Colonic mucosa (tissue), 4 donors: ENCODE data around the gene TBC1D22A. TPM values are rescaled to one million over a fixed set of nuclear protein-coding genes. Genes with fewer than 3 reads are reported as not detected.

ENCODE experiments used
- DNase-seq: peaks from one replicate; pipeline ENCODE4 v3.0.0-alpha.2; 2020
- H3K27ac ChIP-seq: fragments of 200-600 bp; one replicate; pipeline ENCODE4 v1.8.0; 2021
- H3K27me3 ChIP-seq: fragments of 200-600 bp; one replicate; pipeline ENCODE4 v1.8.0; 2021
- H3K36me3 ChIP-seq: fragments of 200-600 bp; one replicate; pipeline ENCODE4 v1.8.0; 2021
- H3K4me1 ChIP-seq: fragments of 200-600 bp; one replicate; pipeline ENCODE4 v1.8.0; 2021; ENCODE audit warnings: mild to moderate bottlenecking
- H3K4me3 ChIP-seq: fragments of 200-600 bp; one replicate; pipeline ENCODE4 v1.8.0; 2021
- H3K9ac ChIP-seq, 2 donors: one replicate each; pipeline ENCODE4 v1.7.0; 2013; ENCODE audit warnings: control low read depth in 2 of 2, low read depth in 2 of 2, low read length in 2 of 2
- H3K9me3 ChIP-seq: fragments of 200-600 bp; one replicate; pipeline ENCODE4 v1.8.0; 2021
- intact Hi-C: fragments of 100-400 bp; cut with DNase I; formaldehyde crosslinking; loops from one replicate; pipeline ENCODE4 v1.14.1; 2022
- total RNA-seq, 2 donors: library from RNA; stranded (reverse); fragmentation: NEBNext Ultra II Directional in 1 of 2; extraction: Animal tissue kit (Norgen Biotek cat#: 25700) in 1 of 2; gene quantifications; one replicate each; pipeline ENCODE4 v1.2.1, GENCODE V29; 2021
- TF ChIP-seq, protein P1 (sequence below): fragments of 200-600 bp; IDR thresholded peaks from one replicate; pipeline ENCODE4 v1.8.0; 2022; ENCODE audit warnings: antibody characterized with exemption, mild to moderate bottlenecking
- donor health status: healthy.
- donor health status: DM: no; HTN: no; CAD: no.
- donor health status: DM: no; HTN: no; CAD: no.

TBC1D22A gene
- total RNA-seq, 2 donors from 2014 or later = 34.2 to 36.4 TPM

DNA sequence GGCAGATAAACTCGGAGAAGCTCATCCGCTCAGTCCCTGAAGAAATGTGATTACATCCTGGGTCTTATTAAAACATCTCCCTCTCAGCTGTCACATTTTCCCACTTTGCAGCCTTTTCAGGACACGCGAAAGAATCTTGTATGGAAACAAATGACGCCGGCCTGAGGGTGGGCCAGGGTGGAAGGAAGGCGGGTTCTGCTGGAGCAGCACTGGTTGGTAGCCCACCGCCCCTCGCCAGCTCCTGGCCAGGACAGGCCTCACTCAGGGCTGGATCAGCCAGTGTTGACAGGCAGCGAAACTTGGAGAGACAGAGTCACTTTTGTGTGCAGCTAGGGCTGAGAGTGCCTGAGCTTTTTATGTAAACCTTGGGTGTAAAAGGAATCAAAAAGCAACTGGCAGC, 371.8 kb downstream of the TBC1D22A start:
- no peaks in the 10 kb centered on the region for H3K27me3 ChIP-seq
- H3K9ac ChIP-seq = no peak overlapping the region
- H3K9me3 ChIP-seq = no peaks in the 10 kb centered on the region
- intact Hi-C loops = no loop called here
- H3K36me3 ChIP-seq = no peaks in the 10 kb centered on the region
- no peaks in the 10 kb centered on the region for H3K4me1 ChIP-seq
- no peak overlapping the region for H3K4me3 ChIP-seq
- no peak overlapping the region for H3K27ac ChIP-seq
- TF ChIP-seq, protein P1, sequence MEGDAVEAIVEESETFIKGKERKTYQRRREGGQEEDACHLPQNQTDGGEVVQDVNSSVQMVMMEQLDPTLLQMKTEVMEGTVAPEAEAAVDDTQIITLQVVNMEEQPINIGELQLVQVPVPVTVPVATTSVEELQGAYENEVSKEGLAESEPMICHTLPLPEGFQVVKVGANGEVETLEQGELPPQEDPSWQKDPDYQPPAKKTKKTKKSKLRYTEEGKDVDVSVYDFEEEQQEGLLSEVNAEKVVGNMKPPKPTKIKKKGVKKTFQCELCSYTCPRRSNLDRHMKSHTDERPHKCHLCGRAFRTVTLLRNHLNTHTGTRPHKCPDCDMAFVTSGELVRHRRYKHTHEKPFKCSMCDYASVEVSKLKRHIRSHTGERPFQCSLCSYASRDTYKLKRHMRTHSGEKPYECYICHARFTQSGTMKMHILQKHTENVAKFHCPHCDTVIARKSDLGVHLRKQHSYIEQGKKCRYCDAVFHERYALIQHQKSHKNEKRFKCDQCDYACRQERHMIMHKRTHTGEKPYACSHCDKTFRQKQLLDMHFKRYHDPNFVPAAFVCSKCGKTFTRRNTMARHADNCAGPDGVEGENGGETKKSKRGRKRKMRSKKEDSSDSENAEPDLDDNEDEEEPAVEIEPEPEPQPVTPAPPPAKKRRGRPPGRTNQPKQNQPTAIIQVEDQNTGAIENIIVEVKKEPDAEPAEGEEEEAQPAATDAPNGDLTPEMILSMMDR = no peak
- DNase-seq = no peak

GRCh38 chr22:47135338-47135737, 372.9 kb downstream of the TBC1D22A start:
- no peaks in the 10 kb centered on the region for H3K27me3 ChIP-seq
- no peaks in the 10 kb centered on the region for H3K4me1 ChIP-seq
- no peak for DNase-seq
- TF ChIP-seq, protein P1 = no peak
- intact Hi-C loops = no loop called here
- H3K4me3 ChIP-seq = no peak overlapping the region
- H3K27ac ChIP-seq = no peak overlapping the region
- no peaks in the 10 kb centered on the region for H3K9me3 ChIP-seq
- H3K36me3 ChIP-seq = no peaks in the 10 kb centered on the region
- H3K9ac ChIP-seq = no peak overlapping the region

DNA sequence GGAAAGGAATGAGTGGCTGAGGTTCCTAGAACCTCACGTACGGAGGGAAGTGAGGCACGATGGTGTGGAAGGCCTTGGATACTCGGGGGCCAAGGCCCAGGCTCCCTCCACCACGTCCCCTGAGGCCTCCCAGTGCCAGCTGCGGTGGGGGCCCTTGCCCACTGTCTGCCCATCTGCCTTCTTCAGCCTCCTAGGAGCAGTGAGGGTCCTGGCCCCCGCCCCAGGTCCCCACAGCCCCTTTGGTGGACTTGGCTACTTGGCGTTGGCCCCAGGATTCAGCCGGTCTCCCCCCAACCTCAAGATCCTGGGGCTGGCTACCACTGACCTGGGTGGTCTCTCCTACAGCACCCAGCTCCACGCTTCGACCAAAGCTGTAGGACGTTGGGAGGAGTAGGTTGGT, 373.6 kb downstream of the TBC1D22A start:
- no peaks in the 10 kb centered on the region for H3K27me3 ChIP-seq
- no peaks in the 10 kb centered on the region for H3K36me3 ChIP-seq
- no peaks in the 10 kb centered on the region for H3K9me3 ChIP-seq
- TF ChIP-seq, protein P1 = no peak
- no peak for DNase-seq
- no peak overlapping the region for H3K27ac ChIP-seq
- no peak overlapping the region for H3K4me3 ChIP-seq
- H3K9ac ChIP-seq = no peak overlapping the region
- intact Hi-C loops = no loop called here
- H3K4me1 ChIP-seq = no peaks in the 10 kb centered on the region

GRCh38 chr22:47136671-47137070, 374.2 kb downstream of the TBC1D22A start:
- H3K9ac ChIP-seq = no peak overlapping the region
- H3K27me3 ChIP-seq = no peaks in the 10 kb centered on the region
- H3K4me1 ChIP-seq = no peaks in the 10 kb centered on the region
- no peaks in the 10 kb centered on the region for H3K9me3 ChIP-seq
- no peak overlapping the region for H3K27ac ChIP-seq
- intact Hi-C loops = no loop called here
- H3K36me3 ChIP-seq = no peaks in the 10 kb centered on the region
- no peak for DNase-seq
- no peak overlapping the region for H3K4me3 ChIP-seq
- TF ChIP-seq, protein P1 = no peak

GRCh38 chr22:47139013-47139789, 376.8 kb downstream of the TBC1D22A start:
- TF ChIP-seq, protein P1 = no peak
- Histone ChIP-seq H3K36me3 (no peaks in the 10 kb centered on the region), H3K27me3 (no peaks in the 10 kb centered on the region), H3K9ac (no peak overlapping the region), H3K4me3 (no peak overlapping the region), H3K9me3 (no peaks in the 10 kb centered on the region), H3K4me1 (no peaks in the 10 kb centered on the region), H3K27ac (no peak overlapping the region)
- DNase-seq = no peak
- intact Hi-C loops = no loop called here
